Colonic mucosa (tissue), 4 donors: ENCODE measurements around the gene RMDN3. TPM values are rescaled to one million over a fixed set of nuclear protein-coding genes. Genes with fewer than 3 reads are reported as not detected.

Experiments
- DNase-seq: peaks from one replicate; pipeline ENCODE4 v3.0.0-alpha.2; 2020
- H3K27ac ChIP-seq: fragments of 200-600 bp; one replicate; pipeline ENCODE4 v1.8.0; 2021
- H3K27me3 ChIP-seq: fragments of 200-600 bp; one replicate; pipeline ENCODE4 v1.8.0; 2021
- H3K36me3 ChIP-seq: fragments of 200-600 bp; one replicate; pipeline ENCODE4 v1.8.0; 2021
- H3K4me1 ChIP-seq: fragments of 200-600 bp; one replicate; pipeline ENCODE4 v1.8.0; 2021; ENCODE audit warnings: mild to moderate bottlenecking
- H3K4me3 ChIP-seq: fragments of 200-600 bp; one replicate; pipeline ENCODE4 v1.8.0; 2021
- H3K9ac ChIP-seq, 2 donors: one replicate each; pipeline ENCODE4 v1.7.0; 2013; ENCODE audit warnings: control low read depth in 2 of 2, low read depth in 2 of 2, low read length in 2 of 2
- H3K9me3 ChIP-seq: fragments of 200-600 bp; one replicate; pipeline ENCODE4 v1.8.0; 2021
- CTCF ChIP-seq: fragments of 200-600 bp; IDR thresholded peaks from one replicate; pipeline ENCODE4 v1.8.0; 2022; ENCODE audit warnings: antibody characterized with exemption, mild to moderate bottlenecking
- intact Hi-C: fragments of 100-400 bp; cut with DNase I; formaldehyde crosslinking; loops from one replicate; pipeline ENCODE4 v1.14.1; 2022
- total RNA-seq, 2 donors: library from RNA; stranded (reverse); fragmentation: NEBNext Ultra II Directional in 1 of 2; extraction: Animal tissue kit (Norgen Biotek cat#: 25700) in 1 of 2; gene quantifications; one replicate each; pipeline ENCODE4 v1.2.1, GENCODE V29; 2021
- donor health status: healthy.
- donor health status: DM: no; HTN: no; CAD: no.
- donor health status: DM: no; HTN: no; CAD: no.

The RMDN3 gene
- total RNA-seq, 2 donors from 2014 or later, result 31.1 to 49.1 TPM

DNA sequence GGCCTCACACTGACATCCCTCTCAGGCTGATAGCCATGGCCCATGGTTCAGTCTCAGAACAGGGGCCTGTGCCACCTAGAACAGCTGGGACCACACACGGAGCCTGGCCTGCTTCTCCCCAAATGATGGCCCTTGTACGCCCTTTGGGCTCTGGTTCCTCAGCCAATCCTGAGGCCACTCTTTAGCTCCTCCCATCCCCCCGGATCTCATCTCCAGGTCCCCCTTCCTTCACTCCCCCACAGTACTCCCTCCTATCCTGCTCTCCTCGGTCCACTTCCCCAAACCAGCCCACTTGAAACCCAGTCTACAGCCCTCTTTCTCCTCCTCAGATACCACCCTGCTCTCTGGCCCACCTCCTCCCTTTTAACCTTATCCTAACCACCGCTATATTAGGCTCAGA is 34.1 kb upstream of the RMDN3 start:
- TF ChIP-seq CTCF, result no peak
- DNase-seq, result no peak
- H3K27ac ChIP-seq, result peak overlapping the region; percentile 47
- no peak overlapping the region for H3K4me3 ChIP-seq
- no peaks in the 10 kb centered on the region for H3K27me3 ChIP-seq
- H3K36me3 ChIP-seq, result no peaks in the 10 kb centered on the region
- peaks cover 17% of the 10 kb centered on the region for H3K4me1 ChIP-seq
- peak overlapping the region in 1 of 2 donors; percentile 38 for H3K9ac ChIP-seq
- intact Hi-C loops, result loop anchor here (10.0 kb wide), 1 partner anchor 106 kb away; the partner anchor contains the start of gene VPS18
- no peaks in the 10 kb centered on the region for H3K9me3 ChIP-seq

DNA sequence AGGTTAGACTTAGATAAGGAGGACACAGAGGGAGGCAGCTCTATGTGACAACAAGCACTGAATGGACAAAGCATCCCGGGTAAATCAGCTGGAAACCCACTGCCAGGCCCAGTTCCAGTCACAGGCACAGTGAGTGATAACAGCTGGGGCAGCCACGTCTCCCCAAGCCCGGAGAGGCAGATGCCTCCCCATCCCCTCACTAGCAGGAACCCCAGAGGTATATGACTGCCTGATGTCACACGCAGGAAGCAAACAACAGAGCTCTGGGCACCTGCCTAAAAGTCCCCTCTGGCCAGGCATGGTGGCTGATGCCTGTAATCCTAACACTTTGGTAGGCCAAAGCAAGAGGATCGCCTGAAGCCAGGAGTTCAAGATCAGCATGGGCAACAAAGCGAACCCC is 32.9 kb upstream of the RMDN3 start:
- TF ChIP-seq CTCF, result no peak
- intact Hi-C loops, result loop anchor here (10.0 kb wide), 1 partner anchor 107 kb away; the partner anchor contains the start of gene VPS18
- H3K27ac ChIP-seq, result peak overlapping the region; percentile 79
- H3K9ac ChIP-seq, result peak overlapping the region in 1 of 2 donors; percentile 76
- no peak for DNase-seq
- no peaks in the 10 kb centered on the region for H3K9me3 ChIP-seq
- no peaks in the 10 kb centered on the region for H3K36me3 ChIP-seq
- no peak overlapping the region for H3K4me3 ChIP-seq
- no peaks in the 10 kb centered on the region for H3K27me3 ChIP-seq
- H3K4me1 ChIP-seq, result peaks cover 10% of the 10 kb centered on the region

- Histone ChIP-seq H3K36me3 (no peaks in the 10 kb centered on the region), H3K9ac (peak overlapping the region in 1 of 2 donors; percentile 76), H3K27ac (peak overlapping the region; percentile 79), H3K4me3 (no peak overlapping the region), H3K27me3 (no peaks in the 10 kb centered on the region), H3K9me3 (no peaks in the 10 kb centered on the region), H3K4me1 (peaks cover 10% of the 10 kb centered on the region)
- intact Hi-C loops, result loop anchor here (10.0 kb wide), 1 partner anchor 107 kb away; the partner anchor contains the start of gene VPS18
- peak; percentile 88 for DNase-seq
- TF ChIP-seq CTCF, result no peak
Measured at GRCh38 chr15:40787344-40787841, 32.3 kb upstream of the RMDN3 start.

GRCh38 chr15:40785814-40786213 is 30.8 kb upstream of the RMDN3 start:
- H3K9ac ChIP-seq, result peak overlapping the region in 1 of 2 donors; percentile 36
- H3K4me1 ChIP-seq, result peaks cover 10% of the 10 kb centered on the region
- TF ChIP-seq CTCF, result no peak
- H3K27ac ChIP-seq, result peak overlapping the region; percentile 79
- no peaks in the 10 kb centered on the region for H3K27me3 ChIP-seq
- DNase-seq, result no peak
- intact Hi-C loops, result loop anchor here (10.0 kb wide), 1 partner anchor 109 kb away; the partner anchor contains the start of gene VPS18
- no peaks in the 10 kb centered on the region for H3K36me3 ChIP-seq
- no peaks in the 10 kb centered on the region for H3K9me3 ChIP-seq
- no peak overlapping the region for H3K4me3 ChIP-seq

DNA sequence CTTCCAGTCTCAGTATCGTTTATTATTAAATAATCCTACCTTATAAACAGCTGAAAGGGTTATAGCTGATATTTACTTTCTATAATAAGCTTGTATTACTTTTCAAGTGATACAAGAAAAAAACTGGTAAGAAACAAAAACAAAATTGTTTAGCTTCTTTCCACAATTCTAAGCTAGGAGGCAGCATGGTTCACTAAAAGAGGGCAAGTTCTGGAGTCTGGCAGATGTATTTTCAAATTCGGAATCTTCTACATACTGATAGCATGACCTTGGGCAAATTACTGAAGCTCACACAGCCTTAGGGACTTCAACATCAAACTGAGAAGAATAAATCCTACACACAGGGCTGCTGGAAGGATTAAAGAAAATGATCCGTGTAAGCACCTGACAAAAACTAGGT is 30.1 kb upstream of the RMDN3 start:
- Histone ChIP-seq H3K27me3 (no peaks in the 10 kb centered on the region), H3K9ac (peak overlapping the region in 1 of 2 donors; percentile 36), H3K4me3 (no peak overlapping the region), H3K27ac (peak overlapping the region; percentile 79), H3K36me3 (no peaks in the 10 kb centered on the region), H3K9me3 (no peaks in the 10 kb centered on the region), H3K4me1 (peaks cover 10% of the 10 kb centered on the region)
- no peak for DNase-seq
- TF ChIP-seq CTCF, result no peak
- intact Hi-C loops, result loop anchor here (10.0 kb wide), 1 partner anchor 110 kb away; the partner anchor contains the start of gene VPS18
